A549 (cell line): ENCODE measurements around the gene POTEJ.
"Not testable (repeated sequence)": the region's sequence is repeated elsewhere in the genome, so short reads cannot be mapped to it uniquely, and the experiment has no call there.

Experiments
- BHLHE40 ChIP-seq: IDR thresholded peaks from 2 replicates; pipeline ENCODE4 v1.6.1; 2012; ENCODE audit warnings: low read depth, low read length, inconsistent platforms
- CTCF ChIP-seq: fragments of >200 bp; sonication (Bioruptor Twin); formaldehyde crosslinking; IDR thresholded peaks from 3 replicates; pipeline ENCODE4 v1.5.1; 2016
- E2F6 ChIP-seq: IDR thresholded peaks from 2 replicates; pipeline ENCODE4 v1.6.1; 2012; ENCODE audit warnings: low read depth, borderline replicate concordance
- JUNB ChIP-seq: fragments of >200 bp; sonication (Bioruptor Twin); formaldehyde crosslinking; IDR thresholded peaks from 2 replicates; pipeline ENCODE4 v1.6.1; 2016
- MAFK ChIP-seq: fragments of 450-650 bp; IDR thresholded peaks from 2 replicates; pipeline ENCODE4 v1.6.1; 2014; ENCODE audit not compliant: partially characterized antibody
- RARB ChIP-seq: fragments of 250-450 bp; sonication (Bioruptor Pico); IDR thresholded peaks from 2 replicates; pipeline ENCODE4 v1.8.0; 2021; ENCODE audit warnings: mild to moderate bottlenecking, moderate library complexity
- REST ChIP-seq: fragments of 200-600 bp; sonication (generic); IDR thresholded peaks from 2 replicates; pipeline ENCODE4 v1.6.1; 2016; ENCODE audit warnings: antibody characterized with exemption, mild to moderate bottlenecking, moderate library complexity

GRCh38 chr2:130665596-130665995 is 54.4 kb downstream of the POTEJ start:
- not testable (repeated sequence) for TF ChIP-seq RARB (CRISPR knock-in tag); E2F6; REST; CTCF; BHLHE40; JUNB; MAFK
